NCI-H2171 treated with DMSO at 0.1 percent for 48 hours (cell line): ENCODE measurements around the gene SOCS7.

ENCODE experiments used
- DNase-seq: peaks from one replicate; lab custom pipeline; 2025; lab: John Stamatoyannopoulos, UW

The SOCS7 gene

GRCh38 chr17:38351412-38352222 is at the start of gene SOCS7:
Gene SOCS7, plus strand, starts transcription at chr17:38351844. Its CDS starts 209 bp downstream, at chr17:38352053.
- DNase-seq = peak; percentile 93

DNA sequence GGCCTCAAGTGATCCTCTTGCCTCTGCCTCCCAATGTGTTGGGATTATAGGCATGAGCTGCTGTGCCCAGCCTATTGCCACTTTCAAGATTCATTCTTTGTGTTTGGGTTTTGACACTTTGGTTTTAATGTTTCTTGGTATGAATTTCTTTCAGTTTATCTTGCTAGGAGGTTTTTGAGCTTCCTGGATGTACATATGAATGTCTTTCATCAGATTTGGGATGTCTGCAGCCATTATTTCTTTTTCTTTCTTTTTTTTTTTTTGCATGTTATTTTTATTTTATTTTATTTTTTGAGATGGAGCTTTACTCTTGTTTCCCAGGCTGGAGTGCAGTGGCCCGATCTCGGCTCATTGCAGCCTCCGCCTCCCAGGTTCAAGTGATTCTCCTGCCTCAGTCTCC is 36.1 kb upstream of the SOCS7 start:
- DNase-seq = no peak

DNA sequence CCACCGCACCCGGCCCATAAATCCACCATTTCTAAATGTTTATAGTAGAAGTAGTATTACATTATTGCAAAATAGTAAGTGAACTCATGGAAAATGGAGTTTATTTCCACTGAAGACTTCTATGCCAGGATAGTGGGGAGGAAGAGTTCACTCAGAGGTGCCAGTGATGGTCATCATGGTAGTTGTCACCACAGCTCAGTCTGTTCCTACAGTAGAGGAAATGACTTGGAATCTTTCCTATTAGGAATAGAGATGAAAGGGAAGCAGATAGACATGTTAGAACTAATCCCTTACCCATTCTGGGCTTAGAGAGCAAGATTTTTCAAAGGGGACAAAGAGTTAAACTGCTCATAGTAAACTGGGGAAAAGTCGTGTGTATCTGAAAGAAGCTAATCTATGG is 34.6 kb upstream of the SOCS7 start:
- no peak for DNase-seq

GRCh38 chr17:38320482-38320881 is 31.2 kb upstream of the SOCS7 start:
- no peak for DNase-seq

- DNase-seq = peak; percentile 25
Observed at GRCh38 chr17:38322156-38322779, 29.4 kb upstream of the SOCS7 start.

DNA sequence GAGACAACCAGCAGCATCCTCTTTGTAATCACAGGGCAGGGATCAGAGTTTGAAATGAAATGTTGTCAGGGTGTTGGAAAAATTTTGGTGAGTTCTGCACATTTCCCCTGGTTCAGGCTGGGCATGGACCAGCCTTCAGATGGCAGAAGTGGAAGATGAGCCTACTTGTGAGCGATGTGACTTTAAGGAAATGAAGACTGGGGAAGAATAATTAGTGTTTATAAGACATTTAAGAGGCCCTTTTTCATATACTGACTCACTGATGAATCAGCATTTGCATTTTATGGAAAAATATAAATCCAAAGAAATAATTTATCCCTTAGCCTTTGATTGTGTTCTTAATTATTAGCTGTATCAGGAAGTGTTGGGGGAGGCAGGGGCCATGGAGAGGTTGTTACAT is 28.7 kb upstream of the SOCS7 start:
- no peak for DNase-seq

GRCh38 chr17:38324141-38324697 is 27.4 kb upstream of the SOCS7 start:
- DNase-seq = no peak

- no peak for DNase-seq
Observed at GRCh38 chr17:38324772-38325171, 26.9 kb upstream of the SOCS7 start.

GRCh38 chr17:38325221-38325851 is 26.3 kb upstream of the SOCS7 start:
- peak; percentile 90 for DNase-seq

DNA sequence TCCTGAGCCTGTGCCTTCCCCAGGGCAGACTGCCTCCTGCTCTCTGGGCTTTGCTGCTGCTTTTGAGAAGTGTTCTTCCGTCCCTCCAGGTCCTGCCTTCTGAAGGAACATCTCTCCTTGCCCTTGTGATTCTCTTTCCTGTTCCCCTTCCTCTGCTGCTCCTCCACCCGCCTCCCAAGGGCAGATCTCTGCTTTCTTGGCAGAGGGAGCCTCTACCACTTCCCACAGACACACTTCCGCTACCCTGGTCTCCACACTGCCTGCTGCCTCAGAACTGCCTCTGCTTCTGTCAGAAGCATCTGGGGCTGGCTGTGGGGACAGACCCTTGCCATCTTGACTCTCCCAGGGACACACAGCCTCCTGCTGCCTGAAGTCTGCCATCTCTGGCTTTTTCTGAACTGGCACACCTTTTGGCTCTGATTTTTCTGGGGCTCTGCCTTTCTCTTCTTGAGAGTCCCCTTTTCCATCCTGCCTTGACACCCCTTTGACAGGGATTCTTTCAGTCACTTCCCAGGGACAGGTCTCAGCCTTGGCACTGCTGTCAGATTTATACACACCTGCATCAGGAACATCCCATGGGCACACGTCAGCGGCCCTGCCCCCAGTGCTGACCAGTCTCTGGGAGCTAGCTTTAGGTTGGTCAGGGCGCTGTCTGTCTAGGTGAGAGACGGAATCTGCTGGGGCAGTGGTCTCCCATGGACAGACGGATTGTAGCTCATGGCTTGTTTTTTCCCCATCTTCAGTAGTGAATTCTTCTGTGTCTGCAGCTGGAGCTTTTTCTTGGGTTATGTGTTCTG is 24.4 kb upstream of the SOCS7 start:
- peak; percentile 37 for DNase-seq

DNA sequence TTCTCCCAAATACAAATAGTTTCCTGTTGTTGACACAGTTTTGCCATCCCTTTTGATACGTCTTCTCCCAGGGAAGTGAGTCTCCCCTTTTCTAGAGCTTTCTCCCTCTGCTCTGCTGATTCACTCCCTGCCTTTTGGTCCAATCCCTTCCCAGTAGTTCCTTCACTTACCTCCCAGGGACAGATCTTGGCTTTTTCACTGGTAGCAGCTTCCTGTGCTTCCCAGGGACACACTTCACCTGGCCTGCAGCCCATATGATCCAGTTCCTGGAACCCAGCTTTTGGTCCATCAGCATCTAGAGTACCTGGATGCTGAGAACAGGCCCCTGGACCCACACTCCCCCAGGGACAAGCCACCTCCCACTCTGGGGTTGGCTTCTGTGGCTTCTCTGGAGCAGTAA is 23.7 kb upstream of the SOCS7 start:
- no peak for DNase-seq

GRCh38 chr17:38328620-38329019 is 23.0 kb upstream of the SOCS7 start:
- no peak for DNase-seq

GRCh38 chr17:38329284-38329683 is 22.4 kb upstream of the SOCS7 start:
- DNase-seq = no peak

- DNase-seq = no peak
Observed at GRCh38 chr17:38329808-38330730, 21.6 kb upstream of the SOCS7 start.

DNA sequence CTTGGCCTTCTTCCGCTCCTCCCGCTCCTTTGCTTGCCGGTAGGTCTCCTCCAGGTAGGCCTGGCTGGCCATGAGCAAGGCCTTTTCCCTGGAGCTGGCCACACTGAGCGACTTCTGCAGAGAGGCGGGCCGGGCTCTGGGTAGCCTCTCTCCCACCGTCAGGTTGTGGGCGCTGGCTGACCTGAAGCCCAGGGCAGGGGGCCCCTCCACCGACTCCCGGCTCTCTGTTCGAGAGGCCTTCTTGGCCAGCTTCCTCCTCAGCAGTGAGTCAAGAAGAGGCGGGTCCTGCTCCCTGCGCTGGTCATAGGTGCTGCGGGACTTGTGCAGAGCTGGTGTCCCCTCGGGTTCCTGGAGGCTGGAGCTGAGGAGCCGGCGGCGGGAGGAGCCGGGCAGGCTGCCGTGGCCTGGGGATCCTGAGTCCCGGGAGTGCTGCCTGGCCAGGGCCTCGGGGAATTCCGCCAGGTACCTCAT is 20.7 kb upstream of the SOCS7 start:
- DNase-seq = no peak

- no peak for DNase-seq
Observed at GRCh38 chr17:38332735-38333134, 18.9 kb upstream of the SOCS7 start.

DNA sequence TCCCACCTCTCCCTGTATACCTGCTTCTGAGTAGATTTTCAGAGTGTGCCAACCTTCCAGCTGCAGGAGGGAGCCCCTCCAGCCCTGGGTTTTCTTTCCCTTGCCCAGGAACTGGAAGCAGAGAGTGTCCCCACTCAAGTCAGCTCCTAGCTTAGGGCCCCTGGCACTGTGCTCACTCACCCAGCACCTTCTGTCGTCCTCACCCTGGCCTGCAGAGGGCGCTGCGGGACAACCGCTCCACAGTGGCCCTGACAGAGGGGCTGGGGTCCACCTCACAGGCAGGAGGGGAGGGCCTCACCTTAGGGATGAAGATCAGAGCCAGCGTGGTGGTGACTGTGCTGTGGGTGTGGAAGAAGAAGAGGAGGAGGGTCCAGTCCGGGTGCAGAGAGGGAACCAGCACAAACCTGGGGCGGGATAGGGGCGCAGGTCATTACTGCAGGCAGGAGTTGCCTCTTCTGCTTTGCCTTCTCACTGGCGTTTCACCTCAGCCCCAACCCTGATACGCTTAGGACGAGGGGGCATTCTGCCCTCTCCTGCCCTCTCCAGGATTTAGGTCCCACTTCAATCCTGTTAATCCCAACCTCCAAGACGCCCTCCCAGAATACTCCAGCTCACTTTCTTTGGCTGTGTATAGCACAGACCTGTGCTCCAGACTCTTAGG is 17.9 kb upstream of the SOCS7 start:
- DNase-seq = no peak

DNA sequence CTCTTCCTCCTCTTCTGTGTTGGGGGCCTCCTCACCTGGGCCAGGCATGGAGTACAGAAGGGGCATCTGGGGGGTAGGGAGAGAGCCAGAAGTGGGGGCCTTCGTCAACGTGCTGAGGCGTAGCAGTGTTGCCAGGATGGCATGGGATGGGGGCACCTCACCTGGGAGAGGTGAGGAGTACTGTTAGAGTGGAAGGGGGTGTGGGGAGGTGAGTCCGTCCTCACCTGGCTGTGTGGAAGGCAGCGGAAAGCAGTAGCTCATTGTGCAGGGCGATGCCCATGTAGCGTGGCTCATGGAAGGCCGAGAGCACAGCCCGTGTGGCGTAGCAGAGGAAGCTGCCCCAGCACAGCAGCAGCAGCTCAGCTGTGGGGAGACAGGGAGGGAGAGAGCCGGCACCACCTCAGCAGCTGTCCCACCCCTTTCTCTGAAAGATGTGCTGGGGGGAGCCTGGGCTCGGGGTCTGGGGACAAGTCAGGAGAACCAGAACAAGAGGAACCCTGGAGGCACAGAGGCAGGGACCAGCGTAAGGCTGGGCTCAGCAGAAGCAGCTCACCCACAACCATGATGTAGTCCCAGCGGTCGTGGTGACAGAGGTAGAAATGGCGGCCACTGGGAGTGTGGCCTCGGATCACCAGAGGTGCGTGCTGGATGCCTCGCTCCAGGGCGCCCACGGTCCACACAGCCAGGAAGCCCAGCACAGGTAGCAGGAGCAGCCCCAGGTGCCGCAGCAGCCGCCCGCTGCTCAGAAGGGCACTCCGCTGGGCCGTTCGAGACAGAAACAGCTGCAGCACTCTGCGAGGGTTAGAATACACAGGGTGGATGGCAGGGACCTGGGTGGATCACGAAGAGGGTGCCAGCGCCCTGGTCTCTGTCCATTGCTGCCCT is 16.9 kb upstream of the SOCS7 start:
- DNase-seq = no peak

GRCh38 chr17:38336838-38337237 is 14.8 kb upstream of the SOCS7 start:
- no peak for DNase-seq
